ENCODE measurements around the gene METRN. TPM values are rescaled to one million over a fixed set of nuclear protein-coding genes. Genes with fewer than 3 reads are reported as not detected.

METRN gene
- total RNA-seq, 2 experiments from 2014 or later = 2.6 to 3.2 TPM

DNA sequence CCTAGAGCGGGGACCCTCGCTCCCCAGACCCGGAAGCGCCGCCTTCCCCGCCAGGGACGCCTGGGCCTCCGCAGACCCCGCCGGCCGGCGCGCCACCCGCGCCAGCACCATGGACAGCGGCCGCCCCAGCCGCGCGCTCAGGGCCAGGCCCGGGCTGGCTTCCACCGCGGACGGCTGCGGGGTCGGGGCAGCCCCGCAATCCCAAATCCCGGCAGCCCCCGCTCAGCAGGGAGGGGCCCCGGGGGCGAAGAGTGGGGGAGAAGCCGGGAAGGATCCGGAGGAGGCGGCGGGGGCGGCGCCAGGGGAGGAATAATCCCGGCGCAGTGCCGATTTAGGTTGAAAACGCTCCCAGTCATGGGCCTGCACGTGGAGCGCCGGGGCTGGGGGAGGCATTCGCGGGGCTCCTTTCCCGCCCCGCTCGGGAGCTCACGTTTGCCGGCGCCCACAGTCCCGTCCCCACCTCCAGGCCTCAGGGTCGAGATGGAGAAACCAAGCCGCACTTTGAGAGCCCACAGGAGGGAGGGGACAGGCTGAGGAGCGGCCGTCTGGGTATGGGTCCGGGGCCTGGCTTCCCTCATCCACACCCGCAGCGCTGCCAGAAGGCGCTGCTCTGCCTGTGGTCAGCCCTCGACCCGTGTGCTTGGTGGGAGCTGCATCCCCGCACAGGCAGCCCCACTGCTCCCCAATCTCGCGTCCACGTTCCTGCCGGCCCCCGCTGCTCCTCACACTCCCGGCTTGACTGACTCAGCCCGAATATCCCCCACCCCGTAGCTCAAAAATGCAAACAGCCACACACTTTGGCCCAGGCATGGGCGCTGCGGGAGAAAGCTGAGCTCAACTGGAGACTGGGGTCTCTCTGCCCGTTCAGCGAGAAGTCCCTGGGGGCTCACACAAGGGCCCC lies 14.0 kb upstream of the METRN start:
- TF ChIP-seq, protein P1, sequence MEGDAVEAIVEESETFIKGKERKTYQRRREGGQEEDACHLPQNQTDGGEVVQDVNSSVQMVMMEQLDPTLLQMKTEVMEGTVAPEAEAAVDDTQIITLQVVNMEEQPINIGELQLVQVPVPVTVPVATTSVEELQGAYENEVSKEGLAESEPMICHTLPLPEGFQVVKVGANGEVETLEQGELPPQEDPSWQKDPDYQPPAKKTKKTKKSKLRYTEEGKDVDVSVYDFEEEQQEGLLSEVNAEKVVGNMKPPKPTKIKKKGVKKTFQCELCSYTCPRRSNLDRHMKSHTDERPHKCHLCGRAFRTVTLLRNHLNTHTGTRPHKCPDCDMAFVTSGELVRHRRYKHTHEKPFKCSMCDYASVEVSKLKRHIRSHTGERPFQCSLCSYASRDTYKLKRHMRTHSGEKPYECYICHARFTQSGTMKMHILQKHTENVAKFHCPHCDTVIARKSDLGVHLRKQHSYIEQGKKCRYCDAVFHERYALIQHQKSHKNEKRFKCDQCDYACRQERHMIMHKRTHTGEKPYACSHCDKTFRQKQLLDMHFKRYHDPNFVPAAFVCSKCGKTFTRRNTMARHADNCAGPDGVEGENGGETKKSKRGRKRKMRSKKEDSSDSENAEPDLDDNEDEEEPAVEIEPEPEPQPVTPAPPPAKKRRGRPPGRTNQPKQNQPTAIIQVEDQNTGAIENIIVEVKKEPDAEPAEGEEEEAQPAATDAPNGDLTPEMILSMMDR (IDR thresholded peaks at IDR 0.05) = no peak
- Histone ChIP-seq H3K36me3 (ENCODE audit: insufficient read depth, low read length) (no peaks in the 10 kb centered on the region), H3K4me3 (ENCODE audit: low read length) (no peak overlapping the region), H3K27ac (ENCODE audit: low read depth in 1 of 2, low read length in 2 of 2) (no peak overlapping the region), H3K4me1 (ENCODE audit: insufficient read depth, low read length) (peaks cover 59% of the 10 kb centered on the region), H3K9me3 (ENCODE audit: control insufficient read depth in 1 of 2, insufficient read depth in 1 of 2, low read length in 2 of 2) (peaks cover 0 to 48% of the 10 kb centered on the region in 2 experiments), H3K27me3 (ENCODE audit: control insufficient read depth in 1 of 2, insufficient read depth in 2 of 2, low read length in 2 of 2) (peaks cover 41 to 45% of the 10 kb centered on the region in 2 experiments)
- DNase-seq (peak in 11 of 14 experiments; percentile 34 to 78 (median 51)), ATAC-seq (ENCODE audit: poor library complexity) (peak; percentile 71)
- Mint-ChIP-seq H3K4me3 (no peak overlapping the region), H3K27ac (no peak overlapping the region), H3K4me1 (ENCODE audit: low read depth) (no peaks in the 10 kb centered on the region), H3K9me3 (no peaks in the 10 kb centered on the region), H3K36me3 (ENCODE audit: low read depth) (no peaks in the 10 kb centered on the region), H3K27me3 (peaks cover 20% of the 10 kb centered on the region)
- CTCF ChIA-PET = no interaction called here
- POLR2A ChIA-PET = interaction anchor here (1.1 kb wide), 1 partner anchor 87 kb away, joined by 3 read pairs; the partner anchor contains the start of genes CHTF18 and RPUSD1
- intact Hi-C loops (cut with DNase I, micrococcal nuclease) = no loop called here

DNA sequence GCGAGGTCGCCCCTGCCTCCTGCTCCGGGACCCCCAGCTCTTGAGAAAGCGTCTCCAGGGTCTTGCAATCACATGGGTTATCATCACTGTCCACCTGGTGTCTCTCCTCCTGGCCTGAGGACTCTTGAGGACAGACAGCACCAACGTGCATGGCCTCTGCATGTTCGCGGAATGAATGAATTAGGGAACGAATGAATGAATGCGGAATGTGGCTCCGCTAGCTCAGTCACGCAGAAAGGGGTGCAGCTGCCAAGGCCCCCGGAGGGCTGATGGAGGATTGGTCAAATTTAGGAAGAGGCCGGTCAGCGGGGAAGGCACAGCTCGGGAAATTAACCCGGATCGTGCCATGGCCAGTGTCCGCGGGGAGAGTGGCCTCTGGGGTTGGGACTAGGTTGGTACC lies 12.6 kb upstream of the METRN start:
- ChIA-PET POLR2A (no interaction called here), CTCF (interaction anchor here (1.0 kb wide), 1 partner anchor 34 kb away, joined by 3 read pairs; the partner anchor contains the start of gene RHOT2)
- H3K36me3 Mint-ChIP-seq (ENCODE audit: low read depth) = no peaks in the 10 kb centered on the region
- H3K9me3 Mint-ChIP-seq = no peaks in the 10 kb centered on the region
- TF ChIP-seq, protein P1 (IDR thresholded peaks at IDR 0.05) = no peak
- Histone ChIP-seq H3K4me1 (ENCODE audit: insufficient read depth, low read length) (peaks cover 62% of the 10 kb centered on the region), H3K27ac (ENCODE audit: low read depth in 1 of 2, low read length in 2 of 2) (no peak overlapping the region), H3K9me3 (ENCODE audit: control insufficient read depth in 1 of 2, insufficient read depth in 1 of 2, low read length in 2 of 2) (peaks cover 0 to 62% of the 10 kb centered on the region in 2 experiments), H3K36me3 (ENCODE audit: insufficient read depth, low read length) (no peaks in the 10 kb centered on the region), H3K27me3 (ENCODE audit: control insufficient read depth in 1 of 2, insufficient read depth in 2 of 2, low read length in 2 of 2) (peaks cover 53 to 57% of the 10 kb centered on the region in 2 experiments), H3K4me3 (ENCODE audit: low read length) (no peak overlapping the region)
- H3K4me3 Mint-ChIP-seq = no peak overlapping the region
- no peak overlapping the region for H3K27ac Mint-ChIP-seq
- intact Hi-C loops (cut with DNase I, micrococcal nuclease) = no loop called here
- DNase-seq (no peak), ATAC-seq (ENCODE audit: poor library complexity) (no peak)
- peaks cover 32% of the 10 kb centered on the region for H3K27me3 Mint-ChIP-seq
- H3K4me1 Mint-ChIP-seq (ENCODE audit: low read depth) = no peaks in the 10 kb centered on the region

DNA sequence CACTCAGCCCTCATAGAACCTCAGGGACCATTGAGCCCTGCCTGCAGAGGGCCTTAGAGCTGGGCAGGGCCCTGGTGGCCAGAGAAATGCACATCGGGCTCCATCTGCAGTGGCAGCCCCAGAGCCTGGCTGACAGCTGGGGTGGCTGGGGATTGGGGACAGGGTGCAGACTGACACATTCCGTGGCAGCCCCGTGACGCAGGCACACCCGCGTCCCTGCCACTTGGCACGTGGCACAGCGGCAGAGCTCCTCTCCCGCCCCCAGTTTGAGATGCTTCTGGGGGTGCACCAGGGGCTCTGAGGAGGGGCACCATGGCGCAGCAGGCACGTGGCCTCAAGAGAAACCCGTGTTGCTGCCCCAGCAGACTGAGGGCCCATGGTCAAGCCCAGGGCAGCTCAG lies 11.5 kb upstream of the METRN start:
- Histone ChIP-seq H3K4me3 (ENCODE audit: low read length) (no peak overlapping the region), H3K9me3 (ENCODE audit: control insufficient read depth in 1 of 2, insufficient read depth in 1 of 2, low read length in 2 of 2) (peaks cover 0 to 62% of the 10 kb centered on the region in 2 experiments), H3K4me1 (ENCODE audit: insufficient read depth, low read length) (peaks cover 60% of the 10 kb centered on the region), H3K27me3 (ENCODE audit: control insufficient read depth in 1 of 2, insufficient read depth in 2 of 2, low read length in 2 of 2) (peaks cover 62 to 67% of the 10 kb centered on the region in 2 experiments), H3K27ac (ENCODE audit: low read depth in 1 of 2, low read length in 2 of 2) (no peak overlapping the region), H3K36me3 (ENCODE audit: insufficient read depth, low read length) (no peaks in the 10 kb centered on the region)
- Mint-ChIP-seq H3K9me3 (no peaks in the 10 kb centered on the region), H3K27me3 (peaks cover 42% of the 10 kb centered on the region), H3K36me3 (ENCODE audit: low read depth) (no peaks in the 10 kb centered on the region), H3K4me1 (ENCODE audit: low read depth) (no peaks in the 10 kb centered on the region), H3K4me3 (no peak overlapping the region), H3K27ac (no peak overlapping the region)
- TF ChIP-seq, protein P1 (IDR thresholded peaks at IDR 0.05) = no peak
- DNase-seq (no peak), ATAC-seq (ENCODE audit: poor library complexity) (no peak)
- ChIA-PET CTCF (no interaction called here), POLR2A (interaction anchor here (1.6 kb wide), 1 partner anchor 8 kb away, joined by 10 read pairs; no protein-coding TSS in a partner anchor)
- intact Hi-C loops (cut with DNase I, micrococcal nuclease) = no loop called here
